ENCODE measurements around the gene CDKN2B-AS1.

The CDKN2B-AS1 gene

GRCh38 chr9:21982861-21983560 lies 11.6 kb upstream of the CDKN2B-AS1 start:
- no peak for DNase-seq

- DNase-seq: no peak
Measured at GRCh38 chr9:21983561-21983935, 11.0 kb upstream of the CDKN2B-AS1 start.

GRCh38 chr9:21984101-21984500 lies 10.5 kb upstream of the CDKN2B-AS1 start:
- no peak for DNase-seq

- no peak for DNase-seq
Measured at GRCh38 chr9:21985964-21986667, 8.5 kb upstream of the CDKN2B-AS1 start.

DNA sequence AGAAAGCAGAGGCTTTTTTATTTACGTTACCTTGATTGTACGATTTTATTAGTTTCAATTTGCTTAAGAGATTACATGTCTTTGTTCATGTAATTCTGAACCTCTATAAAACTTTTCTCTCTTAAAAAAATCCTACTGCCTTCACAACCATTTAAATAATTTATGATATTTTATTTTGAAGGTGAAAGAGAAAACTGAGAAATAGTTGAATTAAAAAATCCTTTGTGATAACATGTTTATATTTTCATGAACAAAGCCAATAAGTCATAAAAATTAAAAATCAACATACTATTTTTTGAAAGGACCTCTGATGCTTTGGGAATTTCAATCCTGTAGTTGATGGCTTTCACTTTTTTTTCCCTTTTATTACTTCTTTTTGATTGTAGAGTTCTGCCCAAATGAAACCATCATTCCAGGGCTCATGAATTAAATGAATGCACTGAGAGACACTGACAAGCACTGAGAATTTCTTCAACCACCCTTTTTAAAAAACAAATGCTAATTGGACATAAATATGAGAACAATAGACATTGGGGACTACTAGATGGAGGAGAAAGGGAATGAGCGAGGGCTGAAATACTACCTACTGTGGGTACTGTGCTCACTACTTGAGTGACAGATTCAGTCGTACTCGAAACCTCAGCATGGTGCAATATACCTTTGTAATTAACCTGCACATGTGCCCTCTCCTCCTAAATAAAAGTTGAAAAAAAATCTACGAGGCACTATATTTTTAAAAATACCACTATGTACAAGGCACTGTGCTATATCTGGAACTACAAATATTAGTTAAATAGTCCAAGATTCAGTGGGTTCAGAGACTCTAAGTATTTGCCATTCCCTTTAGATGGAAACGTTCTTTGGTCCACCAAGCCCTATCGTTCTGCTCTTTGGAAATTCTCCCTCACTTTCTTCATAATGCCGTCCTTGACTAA lies 6.3 kb upstream of the CDKN2B-AS1 start:
- no peak for DNase-seq

GRCh38 chr9:21989440-21990189 lies 5.0 kb upstream of the CDKN2B-AS1 start:
- no peak for DNase-seq

DNA sequence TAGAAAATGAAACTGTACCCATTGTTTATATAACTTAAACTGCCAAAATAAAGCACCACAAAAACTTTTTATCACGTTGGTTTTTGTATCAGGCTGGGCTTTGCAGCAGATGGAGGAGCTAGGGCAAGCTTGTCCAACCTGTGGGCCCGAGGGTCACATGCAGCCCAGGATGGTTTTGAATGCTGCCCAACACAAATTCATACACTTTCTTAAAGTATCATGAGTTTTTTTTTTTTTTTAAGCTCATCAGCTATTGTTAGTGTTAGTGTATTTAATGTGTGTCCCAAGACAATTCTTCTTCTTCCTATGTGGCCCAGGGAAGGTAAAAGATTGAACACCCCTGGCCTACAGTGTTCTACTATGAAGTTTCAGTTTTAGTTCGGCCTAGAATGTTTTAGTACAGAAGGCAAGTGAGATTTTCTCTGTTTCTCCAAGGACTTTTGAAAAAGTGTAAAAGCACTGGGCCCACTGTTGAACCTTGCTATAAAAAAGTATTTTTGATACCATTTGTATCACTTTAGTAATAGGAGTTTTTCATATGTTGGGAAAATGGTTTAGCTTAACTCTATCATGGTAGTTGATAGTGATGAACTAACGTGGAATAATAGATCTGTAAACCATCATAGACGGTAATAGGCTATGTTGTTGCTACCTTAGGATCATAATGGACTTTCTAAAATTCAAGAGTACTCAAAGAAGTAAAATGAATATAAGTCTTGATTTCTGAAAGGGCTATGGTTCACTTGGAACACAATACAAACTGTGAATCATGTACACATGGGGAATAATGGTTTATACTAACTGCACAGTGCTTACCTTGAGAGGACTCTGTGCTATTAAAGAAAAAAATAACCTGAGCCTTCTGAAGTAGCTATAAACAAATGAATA lies 3.3 kb upstream of the CDKN2B-AS1 start:
- no peak for DNase-seq

DNA sequence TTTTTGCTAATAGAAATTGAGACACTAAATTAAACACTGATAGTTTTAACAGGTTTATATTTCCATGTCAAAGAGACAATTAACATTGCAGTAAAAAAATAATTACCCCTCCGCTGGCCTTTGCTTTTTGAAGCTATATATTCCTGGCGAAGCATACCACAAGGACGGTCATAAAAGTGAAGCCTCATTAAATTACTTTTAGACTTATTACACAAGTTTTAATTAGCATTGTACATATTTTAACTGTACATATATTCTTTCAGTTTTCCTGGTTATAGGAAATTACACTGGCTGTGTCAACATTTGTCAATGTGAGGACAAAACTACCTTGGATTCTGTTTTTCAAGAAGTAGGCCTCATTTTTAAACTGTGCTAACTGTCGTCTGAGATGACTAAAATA lies 1.6 kb upstream of the CDKN2B-AS1 start:
- DNase-seq: no peak

DNA sequence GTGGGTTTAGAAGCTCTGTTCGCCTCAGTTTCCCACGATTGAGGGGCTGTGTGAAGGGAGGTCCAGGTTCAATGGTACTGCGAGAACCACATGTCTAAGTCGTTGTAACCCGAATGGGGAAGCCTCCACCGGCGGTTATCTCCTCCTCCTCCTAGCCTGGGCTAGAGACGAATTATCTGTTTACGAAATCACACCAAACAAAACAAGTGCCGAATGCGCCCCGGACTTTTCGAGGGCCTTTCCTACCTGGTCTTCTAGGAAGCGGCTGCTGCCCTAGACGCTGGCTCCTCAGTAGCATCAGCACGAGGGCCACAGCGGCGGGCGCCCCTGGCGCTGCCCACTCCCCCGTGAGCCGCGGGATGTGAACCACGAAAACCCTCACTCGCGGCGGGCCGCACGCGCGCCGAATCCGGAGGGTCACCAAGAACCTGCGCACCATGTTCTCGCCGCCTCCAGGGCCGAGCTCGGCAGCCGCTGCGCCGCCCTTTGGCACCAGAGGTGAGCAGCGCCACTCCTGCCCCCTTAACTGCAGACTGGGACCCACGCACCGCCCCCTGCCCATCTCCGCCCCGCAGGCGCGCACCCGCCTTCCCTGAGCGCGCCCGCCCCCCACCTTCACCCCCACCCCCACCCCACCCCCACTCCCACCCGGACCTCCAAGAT lies 567 bp upstream of the CDKN2B-AS1 start, which contains the start of gene CDKN2A:
CDKN2A (minus strand) TSS at position 500 of the 663 bp plus-strand sequence.
- DNase-seq: peak; percentile 81

DNA sequence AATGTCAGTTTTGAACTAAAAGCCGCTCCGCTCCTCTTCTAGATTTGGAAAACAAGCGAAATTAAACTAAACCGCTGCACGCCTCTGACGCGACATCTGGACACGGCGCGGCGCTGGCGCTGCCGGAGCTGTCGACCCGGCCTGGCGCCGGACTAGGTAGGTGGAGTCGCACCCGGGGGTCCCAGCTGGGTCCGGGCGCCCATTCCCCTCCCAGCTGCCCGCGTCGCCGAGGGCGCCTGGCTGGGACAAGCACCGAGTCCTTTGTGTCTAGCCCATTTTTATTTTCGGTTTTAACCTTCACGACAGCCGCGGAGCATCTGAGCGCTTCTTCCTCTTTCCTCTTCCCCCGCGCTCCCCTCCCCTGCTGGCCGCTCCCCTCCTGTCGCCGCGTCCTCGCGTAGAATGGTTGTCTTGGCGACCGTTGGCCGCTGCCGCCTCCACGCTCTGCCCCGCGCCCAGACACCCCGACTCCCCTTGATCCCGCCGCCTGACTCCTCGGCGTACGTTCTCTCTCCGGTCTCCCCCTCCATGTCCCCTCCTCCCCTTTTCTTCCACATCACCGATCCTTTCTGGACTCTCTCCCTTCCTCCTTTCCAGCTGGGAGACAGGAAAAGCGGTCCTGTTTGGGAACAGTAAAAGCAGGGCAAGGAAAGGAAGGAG lies 545 bp downstream of the CDKN2B-AS1 start:
- DNase-seq: peak; percentile 37

DNA sequence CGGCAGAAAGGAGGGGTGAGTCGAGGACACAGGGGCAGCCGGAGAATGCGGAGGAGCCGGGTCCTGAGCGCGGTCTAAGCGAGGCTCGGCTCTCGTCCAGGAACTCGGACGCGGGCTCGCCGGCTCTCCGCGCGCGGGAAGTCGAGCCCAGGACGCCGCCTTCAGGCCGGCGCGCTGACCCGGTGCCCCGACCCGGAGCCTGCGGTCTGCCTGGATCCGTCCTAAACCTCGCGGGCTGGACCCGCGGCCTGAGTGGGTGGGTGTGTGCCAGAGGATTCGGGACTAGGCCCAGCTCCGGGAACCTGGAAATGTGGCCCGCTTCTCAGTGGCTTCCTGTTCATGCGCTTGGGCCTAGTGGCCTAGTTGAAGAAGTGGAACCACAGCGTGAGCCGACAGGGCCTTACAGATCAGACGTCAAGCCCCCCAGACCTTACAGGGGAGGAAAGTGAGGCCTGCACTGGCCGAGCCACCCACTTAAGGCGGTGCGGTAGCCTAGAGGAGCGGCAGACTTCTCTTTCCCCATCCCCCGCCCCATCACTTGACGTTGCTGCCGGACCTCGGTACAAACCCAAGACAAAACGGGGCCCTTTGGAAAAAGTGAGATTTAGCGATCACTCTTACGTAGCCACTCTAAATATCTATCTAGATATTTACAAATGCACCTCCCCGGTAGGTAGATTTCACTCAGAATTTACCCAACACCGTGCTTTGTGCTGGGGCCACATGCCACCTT lies 1.2 kb downstream of the CDKN2B-AS1 start:
- no peak for DNase-seq

DNA sequence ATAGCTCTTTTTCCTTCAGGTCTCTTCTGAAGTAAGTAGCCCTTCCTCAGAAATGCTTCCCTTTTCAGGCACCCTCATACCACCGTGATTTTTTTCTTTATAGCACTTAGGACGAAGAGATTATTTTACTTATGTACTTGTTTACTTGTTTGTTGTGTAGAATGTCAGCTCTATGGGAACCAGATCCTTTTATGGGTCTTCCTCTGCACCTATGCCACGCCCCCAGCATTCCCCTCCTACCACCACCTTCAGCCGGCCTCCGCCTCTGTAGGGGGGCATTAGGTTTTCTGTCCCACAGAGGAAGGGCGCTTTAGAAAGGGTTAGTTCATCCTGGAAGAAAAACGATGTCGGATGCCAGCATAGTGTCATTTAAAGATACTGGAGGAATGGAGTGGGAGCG lies 1.8 kb downstream of the CDKN2B-AS1 start:
- peak; percentile 6 for DNase-seq

GRCh38 chr9:21996858-21997257 lies 2.3 kb downstream of the CDKN2B-AS1 start:
- DNase-seq: no peak

DNA sequence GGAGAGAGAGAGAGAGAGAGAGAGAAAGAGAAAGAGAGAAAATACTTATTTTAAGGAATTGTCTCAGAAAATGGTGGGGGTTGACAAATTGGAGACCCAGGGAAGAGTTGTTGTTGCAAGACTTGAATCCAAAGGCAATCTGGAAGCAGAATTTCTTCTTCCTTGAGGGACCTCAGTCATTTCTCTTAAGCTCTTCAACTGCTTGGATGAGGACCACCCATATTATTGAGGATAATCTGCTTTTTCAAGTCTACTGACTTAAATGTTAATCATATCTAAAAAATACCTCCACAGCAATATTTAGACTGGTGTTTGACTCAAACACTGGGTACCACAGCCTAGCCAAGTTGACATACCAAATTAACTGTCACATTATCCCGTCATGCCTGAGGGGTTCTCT lies 2.9 kb downstream of the CDKN2B-AS1 start:
- no peak for DNase-seq

DNA sequence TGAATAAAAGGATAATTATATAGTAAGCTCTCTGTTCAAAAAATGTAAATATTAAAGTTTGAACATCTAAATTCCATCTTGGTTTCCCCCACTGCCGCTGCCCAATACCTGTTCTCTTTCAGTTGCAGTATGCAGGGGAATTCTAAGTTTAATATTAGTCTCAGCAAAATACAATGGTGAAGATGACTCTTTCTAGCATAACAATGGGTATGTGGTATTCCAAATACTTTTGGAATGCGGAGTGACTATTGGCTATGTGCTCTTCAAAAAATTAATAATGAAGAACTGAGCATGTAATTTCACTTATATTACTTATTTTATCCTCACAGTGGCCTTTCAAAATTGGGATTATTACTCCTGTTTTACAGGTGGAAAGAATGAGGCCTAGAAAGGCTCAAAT lies 3.4 kb downstream of the CDKN2B-AS1 start:
- no peak for DNase-seq

- DNase-seq: no peak
Measured at GRCh38 chr9:22002038-22002437, 7.4 kb downstream of the CDKN2B-AS1 start.

GRCh38 chr9:22005021-22005701 lies 10.6 kb downstream of the CDKN2B-AS1 start:
- no peak for DNase-seq

DNA sequence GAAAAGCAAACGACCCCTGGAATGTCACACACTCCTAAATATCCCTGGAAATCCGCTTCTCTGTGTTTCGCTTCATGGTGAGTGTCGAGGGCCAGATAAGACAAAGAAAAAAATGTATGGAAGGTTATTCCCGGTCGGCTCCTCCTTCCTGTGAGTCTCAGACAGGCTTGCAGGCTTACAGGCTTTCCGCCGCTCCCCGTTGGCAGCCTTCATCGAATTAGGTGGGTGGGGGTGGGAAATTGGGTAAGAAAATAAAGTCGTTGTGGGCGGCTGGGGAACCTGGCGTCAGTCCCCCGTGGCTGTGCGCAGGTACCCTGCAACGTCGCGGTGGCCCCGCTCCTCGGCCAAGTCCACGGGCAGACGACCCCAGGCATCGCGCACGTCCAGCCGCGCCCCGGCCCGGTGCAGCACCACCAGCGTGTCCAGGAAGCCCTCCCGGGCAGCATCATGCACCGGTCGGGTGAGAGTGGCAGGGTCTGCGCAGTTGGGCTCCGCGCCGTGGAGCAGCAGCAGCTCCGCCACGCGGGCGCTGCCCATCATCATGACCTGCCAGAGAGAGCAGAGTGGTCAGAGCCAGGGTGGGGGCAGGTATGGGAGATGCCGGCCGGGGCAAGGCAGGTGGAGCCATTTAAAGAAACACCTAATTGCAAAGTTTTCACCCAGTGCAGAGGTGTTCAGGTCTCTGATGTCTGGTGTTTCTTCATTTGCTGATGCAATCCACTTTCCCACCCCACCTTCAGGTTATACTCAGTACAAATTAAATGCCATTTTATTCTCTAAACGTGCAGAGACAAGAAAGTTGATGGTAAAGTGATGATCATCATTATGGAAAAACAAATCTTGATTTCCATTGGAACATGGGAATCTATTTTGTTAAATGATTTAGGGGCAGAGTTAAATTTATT lies 11.4 kb downstream of the CDKN2B-AS1 start:
- no peak for DNase-seq

All from NCI-H510A (cell line).